Gastrocnemius medialis (tissue), 4 donors: ENCODE data around the gene ST6GALNAC6.

ENCODE experiments used
- POLR2A ChIP-seq, 2 donors: fragments of 450-650 bp; IDR thresholded peaks; one replicate each; pipeline ENCODE4 v1.6.1; 2017; ENCODE audit warnings: antibody characterized with exemption in 2 of 2, mild to moderate bottlenecking in 2 of 2, moderate library complexity in 2 of 2
- TF ChIP-seq, protein P1 (sequence below), 5 experiments: fragments of 450-650 bp in 3 of 5; fragments of 200-600 bp in 2 of 5; sonication (generic) in 2 of 5; IDR thresholded peaks in 4 of 5; conservative IDR thresholded peaks in 1 of 5; 1 replicate in 4 of 5; 2 replicates in 1 of 5; pipeline ENCODE4 v1.5.1; 2016 to 2019; ENCODE audit warnings: antibody characterized with exemption in 5 of 5, mild to moderate bottlenecking in 3 of 5, moderate library complexity in 3 of 5

DNA sequence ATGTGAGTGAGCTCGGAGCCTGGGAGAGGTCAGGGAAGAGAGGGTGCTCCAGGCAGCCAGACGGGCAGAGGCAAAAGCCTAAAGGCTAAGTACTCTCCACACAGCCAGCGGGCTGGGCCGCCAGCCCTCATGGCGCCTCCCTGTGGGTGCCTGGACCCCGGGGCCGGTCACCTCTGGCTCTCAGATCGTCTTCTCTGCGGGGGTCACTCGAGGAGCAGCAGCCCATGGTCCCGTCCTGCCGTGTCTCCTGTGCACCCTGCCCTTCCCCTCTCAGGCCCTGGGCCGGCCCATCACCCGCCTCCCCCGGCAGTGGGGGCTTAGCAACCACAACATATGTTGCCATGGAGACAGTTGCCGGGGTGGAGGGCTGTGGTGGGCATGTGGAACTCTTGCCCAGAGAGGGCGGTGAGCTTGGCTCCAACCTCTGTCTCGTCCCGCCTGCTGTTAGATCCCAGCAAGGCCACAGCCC is 26.1 kb downstream of the ST6GALNAC6 start:
- TF ChIP-seq POLR2A (IDR thresholded peaks at IDR 0.05): no peak
- TF ChIP-seq, protein P1, sequence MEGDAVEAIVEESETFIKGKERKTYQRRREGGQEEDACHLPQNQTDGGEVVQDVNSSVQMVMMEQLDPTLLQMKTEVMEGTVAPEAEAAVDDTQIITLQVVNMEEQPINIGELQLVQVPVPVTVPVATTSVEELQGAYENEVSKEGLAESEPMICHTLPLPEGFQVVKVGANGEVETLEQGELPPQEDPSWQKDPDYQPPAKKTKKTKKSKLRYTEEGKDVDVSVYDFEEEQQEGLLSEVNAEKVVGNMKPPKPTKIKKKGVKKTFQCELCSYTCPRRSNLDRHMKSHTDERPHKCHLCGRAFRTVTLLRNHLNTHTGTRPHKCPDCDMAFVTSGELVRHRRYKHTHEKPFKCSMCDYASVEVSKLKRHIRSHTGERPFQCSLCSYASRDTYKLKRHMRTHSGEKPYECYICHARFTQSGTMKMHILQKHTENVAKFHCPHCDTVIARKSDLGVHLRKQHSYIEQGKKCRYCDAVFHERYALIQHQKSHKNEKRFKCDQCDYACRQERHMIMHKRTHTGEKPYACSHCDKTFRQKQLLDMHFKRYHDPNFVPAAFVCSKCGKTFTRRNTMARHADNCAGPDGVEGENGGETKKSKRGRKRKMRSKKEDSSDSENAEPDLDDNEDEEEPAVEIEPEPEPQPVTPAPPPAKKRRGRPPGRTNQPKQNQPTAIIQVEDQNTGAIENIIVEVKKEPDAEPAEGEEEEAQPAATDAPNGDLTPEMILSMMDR (IDR thresholded peaks at IDR 0.05 in 4 of 5, conservative IDR thresholded peaks at IDR 0.05 in 1 of 5): no peak
